Sciatic nerve (tissue), 2 donors: ENCODE measurements around the gene EPN3. TPM values are rescaled to one million over a fixed set of nuclear protein-coding genes. Genes with fewer than 3 reads are reported as not detected.

Experiments used
- ATAC-seq: fragments of 200-7000 bp; cut with Tn5 transposase; one replicate; pipeline ENCODE4 v1.9.1; 2020; ENCODE audit warnings: mild to moderate bottlenecking, moderate library complexity
- DNase-seq: peaks from one replicate; pipeline ENCODE4 v3.0.0-alpha.2; 2020; ENCODE audit warnings: low spot score
- intact Hi-C: fragments of 100-400 bp; cut with DNase I; formaldehyde crosslinking; loops from one replicate; pipeline ENCODE4 v1.14.2; 2022
- total RNA-seq: library from RNA; stranded (reverse); fragmentation: NEBNext Ultra II Directional; extraction: Animal tissue kit (Norgen Biotek cat#: 25700); gene quantifications from one replicate; pipeline ENCODE4 v1.2.1, GENCODE V29; 2021
- donor health status: DM: no; HTN: no; CAD: no.
- donor health status: DM: no; HTN: no; CAD: no.

Gene EPN3
- total RNA-seq, 1 donor from 2014 or later = 0.27 TPM

DNA sequence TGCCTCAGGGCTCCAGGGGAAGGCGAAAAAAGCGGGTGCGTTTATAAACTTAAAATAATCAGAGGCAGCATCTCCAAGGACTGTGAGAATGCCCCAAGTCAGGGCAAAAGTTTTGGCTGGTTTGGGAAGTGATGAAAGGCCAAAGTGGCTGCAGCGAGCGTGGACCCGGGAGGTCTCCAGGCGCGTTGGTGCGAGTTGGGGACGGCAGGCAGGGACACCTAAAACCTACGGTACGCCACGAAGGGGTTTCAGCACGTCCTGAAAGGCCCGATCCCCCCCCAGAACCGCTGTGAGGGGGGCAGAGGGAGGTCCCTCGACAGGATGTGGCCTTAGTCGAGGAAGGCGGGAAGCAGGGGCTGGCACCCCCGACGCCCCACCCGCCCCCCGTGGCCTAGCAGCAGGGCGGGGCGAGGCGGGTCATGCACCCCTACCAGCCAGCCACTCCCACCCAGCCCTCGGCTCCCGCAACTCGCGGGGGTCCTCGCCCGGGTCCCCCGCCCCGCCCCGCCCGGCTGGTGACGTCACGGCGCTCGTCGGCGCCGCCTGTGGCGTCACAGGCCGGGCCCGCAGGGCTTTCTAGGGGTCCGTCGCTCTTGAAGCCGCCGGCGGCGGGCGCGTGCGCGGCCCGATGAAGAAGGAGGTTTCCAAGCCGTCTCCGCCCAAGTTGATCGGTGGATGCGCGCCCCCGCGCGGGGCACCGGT is 24.5 kb upstream of the EPN3 start, which contains the start of gene MYCBPAP:
MYCBPAP (plus strand) TSS at position 569 of the 702 bp plus-strand sequence. CDS start 236 bp downstream, outside the sequence.
- DNase-seq (peak; percentile 92), ATAC-seq (peak; percentile 88)
- intact Hi-C loops = no loop called here

DNA sequence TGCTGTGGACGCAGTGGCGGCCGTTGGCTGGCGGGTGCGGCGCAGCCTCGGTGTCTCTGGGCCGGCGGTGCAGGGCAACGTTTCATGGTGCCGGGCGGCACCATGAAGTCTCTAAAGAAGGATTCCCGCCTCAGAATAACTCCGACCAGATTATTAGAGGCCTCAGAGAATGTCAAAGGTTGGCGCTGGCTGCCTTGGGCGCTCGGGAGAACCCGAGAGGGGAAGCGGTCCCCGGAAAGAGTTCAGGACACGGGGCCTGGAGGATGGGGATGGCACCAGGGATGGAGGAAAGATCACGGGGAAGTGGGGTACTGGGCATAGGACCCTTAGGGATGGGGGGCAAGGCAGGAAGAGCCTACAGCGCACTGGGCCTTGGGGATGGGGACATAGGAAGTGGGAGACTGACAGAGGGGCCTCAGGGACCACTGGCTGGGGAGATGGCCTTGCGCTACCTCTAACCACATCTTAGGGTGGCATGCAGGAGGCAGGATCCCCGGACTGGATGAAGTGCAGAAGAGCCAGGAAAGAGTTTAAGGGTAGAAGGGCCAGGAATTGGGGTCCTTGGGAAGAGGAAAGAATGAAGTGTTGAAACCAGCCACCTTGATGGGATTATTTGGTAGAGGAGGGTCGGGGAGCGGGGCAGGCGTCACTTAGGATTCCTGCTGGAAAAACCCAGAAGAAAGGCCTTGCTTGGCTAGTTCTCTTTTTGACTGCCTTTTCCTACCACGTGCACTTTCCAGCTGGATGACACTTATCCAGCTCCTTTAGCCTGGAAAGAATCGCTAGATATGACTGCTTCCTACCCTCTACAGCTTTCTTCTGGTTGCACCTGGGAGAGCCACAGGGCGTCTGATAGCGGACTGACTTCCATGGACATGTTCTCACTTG is 23.7 kb upstream of the EPN3 start:
- ATAC-seq = peak; percentile 41
- DNase-seq = no peak
- intact Hi-C loops = no loop called here

DNA sequence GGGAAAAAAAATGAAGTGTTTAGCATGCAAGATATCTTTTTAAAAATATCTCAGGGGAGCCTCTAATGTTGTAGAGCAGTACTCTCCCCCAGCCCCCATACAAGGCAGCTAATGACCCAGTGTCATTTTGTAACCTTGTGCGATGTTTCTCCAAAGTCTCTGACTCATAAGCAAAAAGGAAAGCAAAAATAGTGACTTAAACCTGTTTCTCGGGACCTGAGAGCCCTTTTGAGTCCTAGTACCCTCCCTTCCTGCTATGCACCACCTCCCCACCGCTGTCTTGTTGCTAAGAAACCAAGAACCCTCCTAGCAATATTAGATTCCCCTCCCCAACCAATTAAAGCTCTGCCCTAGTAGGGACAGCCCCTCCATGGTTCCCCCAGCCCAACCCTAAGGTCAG is 21.5 kb upstream of the EPN3 start:
- intact Hi-C loops = no loop called here

DNA sequence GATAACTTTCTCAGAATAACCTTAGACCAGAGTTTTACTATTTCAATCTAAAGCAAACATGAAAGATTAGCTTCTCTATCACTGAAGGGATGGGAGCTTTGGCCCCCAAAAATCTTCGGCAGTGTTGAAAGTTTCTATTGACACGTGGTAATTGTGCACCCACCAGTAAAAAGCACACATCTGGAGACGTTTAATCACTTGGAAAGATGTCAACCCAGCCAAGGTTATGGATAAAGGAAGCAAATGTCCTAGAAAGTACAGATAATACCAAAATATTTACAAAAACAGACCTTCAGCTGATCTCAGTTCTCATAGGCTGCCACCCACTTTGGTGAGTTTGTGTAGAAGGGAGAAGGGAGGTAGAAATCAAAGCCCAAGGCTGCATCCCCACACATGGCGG is 19.0 kb upstream of the EPN3 start:
- no peak for ATAC-seq
- intact Hi-C loops = no loop called here
- DNase-seq = no peak

More for the DNA sequence above, 21.5 kb upstream of the EPN3 start:
- DNase-seq = no peak
- peak; percentile 11 for ATAC-seq

DNA sequence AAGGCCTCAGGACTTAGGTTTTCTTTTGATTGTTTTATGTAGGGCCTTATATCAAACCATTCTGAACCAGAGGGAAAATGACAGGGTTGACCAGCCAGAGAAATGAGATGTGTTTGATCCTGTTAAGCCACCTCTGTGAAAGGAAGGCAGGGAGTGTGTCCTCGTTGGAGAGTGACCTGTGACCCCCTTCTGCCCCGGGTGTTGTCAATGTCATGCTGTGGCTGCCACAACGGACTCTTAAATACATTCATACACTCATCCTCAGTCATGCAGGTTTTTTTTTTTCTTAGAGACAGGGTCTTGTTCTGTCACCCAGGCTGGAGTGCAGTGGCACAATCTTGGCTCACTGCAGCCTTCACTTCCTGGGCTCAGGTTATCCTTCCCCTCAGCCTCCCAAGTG is 18.1 kb upstream of the EPN3 start:
- no peak for DNase-seq
- ATAC-seq = no peak
- intact Hi-C loops = no loop called here

DNA sequence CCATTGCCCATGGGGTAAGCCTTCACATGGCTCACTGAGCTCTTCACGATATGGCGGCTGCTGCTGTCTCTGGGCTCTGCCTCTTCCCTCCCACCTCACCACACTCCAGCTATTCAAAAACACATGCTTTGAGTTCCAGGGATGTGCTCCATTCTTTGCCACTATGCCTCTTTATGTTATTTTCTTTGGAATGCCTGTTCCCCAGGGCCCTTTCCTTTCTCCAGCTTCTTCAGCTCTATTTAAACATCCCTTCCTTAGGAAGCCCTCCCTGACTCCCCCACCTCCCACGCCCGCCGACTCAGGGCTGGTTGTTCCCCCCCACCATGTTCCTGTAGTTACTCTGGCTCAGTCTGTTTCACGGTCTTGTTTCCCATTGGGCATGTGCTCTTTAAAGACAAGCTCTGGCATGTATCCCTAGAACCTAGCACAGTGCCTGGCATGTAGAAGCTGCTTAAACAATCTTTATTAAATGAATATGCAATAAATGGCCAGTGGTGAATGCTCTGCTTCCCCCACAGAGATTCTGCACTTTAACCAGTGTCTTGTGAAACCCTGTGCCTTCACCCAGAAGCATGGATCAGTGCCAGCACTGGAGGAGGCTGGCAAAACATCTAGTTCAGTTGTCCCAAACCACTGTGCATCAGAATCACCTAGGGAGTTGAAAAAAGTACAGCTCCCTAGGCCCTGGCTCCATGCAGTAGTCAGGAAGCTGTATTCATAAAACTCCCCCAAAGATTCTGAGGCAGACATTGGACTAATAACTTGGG is 17.4 kb upstream of the EPN3 start:
- ATAC-seq (peak; percentile 26), DNase-seq (no peak)
- intact Hi-C loops = no loop called here

DNA sequence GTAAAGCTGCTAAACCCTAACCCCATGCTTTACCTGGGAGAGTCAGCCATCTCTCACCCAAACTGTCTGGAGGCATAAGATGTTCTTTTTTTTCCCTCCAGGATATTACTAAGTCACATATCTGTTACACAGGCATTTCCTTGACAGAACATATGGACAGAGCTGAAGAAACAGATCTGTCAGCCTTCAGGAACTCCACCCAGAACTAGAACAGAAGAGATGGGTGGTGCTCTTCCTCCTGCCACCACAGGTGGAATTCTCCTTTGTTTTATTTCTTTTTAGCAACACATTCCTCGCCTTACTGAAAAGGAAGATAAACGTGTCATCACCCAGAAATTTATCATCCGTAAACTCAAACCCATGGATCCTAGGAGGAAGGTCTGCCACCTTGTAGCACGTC is 15.5 kb upstream of the EPN3 start:
- ATAC-seq = no peak
- intact Hi-C loops = no loop called here
- DNase-seq = no peak

DNA sequence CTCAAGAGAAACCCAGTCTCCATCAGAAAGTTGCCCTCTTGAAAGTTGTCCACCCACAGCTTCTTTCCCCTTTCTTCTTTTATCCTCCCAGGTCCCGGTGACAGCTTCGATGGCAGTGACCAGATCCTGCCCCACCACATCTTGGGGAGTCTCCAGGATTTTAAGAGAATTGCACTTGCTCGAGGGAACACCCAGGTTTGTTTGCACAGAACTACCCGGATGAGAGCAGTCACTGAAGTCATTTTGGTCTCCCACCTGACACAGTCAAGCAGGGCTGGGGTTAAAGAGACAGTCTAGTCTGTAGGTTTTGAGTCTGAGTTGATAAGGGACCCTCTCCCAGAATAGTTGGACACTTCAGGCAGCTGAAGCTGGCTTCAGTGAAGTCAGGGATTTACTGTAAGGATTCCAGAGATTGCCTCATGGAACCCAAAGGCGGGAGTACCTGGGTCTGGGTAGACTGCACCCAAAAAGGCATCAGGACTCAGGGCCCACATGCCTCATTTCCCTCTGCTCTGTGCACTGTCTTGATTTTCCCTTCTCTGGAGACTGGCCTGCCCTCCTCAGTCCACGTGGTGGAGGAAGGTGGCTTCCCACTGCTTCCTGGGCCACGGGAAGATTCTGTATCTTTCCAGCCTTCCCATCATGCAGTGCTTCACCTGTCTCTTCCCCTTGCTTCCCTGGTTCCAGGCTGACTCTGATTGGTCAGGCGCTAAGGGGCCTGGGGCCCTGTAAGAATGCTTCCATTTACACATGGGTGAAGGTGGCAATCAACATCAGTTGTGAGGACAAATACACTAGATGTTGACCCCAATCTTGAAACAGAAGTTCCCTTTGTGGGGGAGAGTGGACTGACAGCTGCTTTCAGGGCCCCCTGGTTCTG is 14.8 kb upstream of the EPN3 start:
- intact Hi-C loops = no loop called here
- ATAC-seq (no peak), DNase-seq (no peak)

DNA sequence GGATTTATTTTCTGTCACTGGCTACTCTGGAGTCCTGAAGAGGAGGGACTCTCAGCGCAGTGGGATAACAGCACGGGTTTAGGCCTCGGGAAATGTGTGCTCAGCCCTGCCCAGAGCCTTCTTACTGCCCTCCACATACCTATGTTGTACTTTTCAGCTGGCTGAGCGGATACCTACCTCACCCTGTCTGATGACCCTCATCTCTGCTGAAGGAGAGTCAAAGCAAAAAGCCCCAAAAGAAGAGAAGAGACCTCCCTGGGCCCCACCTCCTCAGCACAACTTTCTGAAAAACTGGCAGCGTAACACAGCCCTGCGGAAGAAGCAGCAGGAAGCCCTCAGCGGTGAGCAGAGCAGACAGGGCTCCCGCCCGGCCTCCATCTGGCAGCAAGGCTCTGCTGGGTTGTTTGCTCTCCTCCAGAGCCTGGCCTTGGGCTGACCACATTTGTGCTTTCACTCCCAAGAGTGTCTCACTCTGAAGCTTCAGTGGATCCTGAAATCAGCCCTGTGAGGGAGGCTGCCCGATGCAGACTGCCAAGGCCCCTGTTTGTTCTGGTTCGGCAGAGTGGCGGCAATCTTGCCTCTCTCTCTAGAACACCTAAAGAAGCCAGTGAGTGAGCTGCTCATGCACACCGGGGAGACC is 14.0 kb upstream of the EPN3 start:
- DNase-seq = no peak

DNA sequence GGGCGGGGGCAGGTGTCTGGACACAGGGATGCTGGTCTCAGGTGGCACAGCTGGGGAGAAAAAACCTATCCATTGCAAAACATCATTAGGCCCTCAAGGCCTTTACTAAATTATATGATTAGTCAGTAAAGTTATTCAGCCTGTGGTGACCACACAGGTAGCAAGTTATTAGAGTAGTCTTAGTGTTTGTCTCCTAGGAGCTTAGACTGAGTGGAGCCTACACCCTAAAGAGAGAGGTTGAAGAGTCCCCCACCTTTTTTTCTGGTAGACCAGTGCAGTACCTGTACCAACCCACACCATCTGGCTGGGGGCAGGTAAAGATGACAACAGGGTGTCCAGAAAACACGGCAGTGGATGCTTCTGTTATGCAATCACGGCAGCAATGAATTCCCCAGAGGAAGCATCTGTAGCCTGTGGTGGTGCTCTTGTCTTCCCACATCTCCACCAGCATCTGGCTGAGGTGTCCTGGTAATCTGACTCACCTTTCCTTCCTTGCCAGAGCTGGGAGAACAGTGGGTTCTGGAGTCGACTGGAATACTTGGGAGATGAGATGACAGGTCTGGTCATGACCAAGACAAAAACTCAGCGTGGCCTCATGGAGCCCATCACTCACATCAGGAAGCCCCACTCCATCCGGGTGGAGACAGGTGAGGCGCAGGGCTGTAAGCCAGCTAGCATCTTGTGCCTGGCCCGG is 13.2 kb upstream of the EPN3 start:
- DNase-seq = no peak
- no peak for ATAC-seq
- intact Hi-C loops = no loop called here

More for the DNA sequence above, 14.0 kb upstream of the EPN3 start:
- intact Hi-C loops = no loop called here
- ATAC-seq = peak; percentile 72

DNA sequence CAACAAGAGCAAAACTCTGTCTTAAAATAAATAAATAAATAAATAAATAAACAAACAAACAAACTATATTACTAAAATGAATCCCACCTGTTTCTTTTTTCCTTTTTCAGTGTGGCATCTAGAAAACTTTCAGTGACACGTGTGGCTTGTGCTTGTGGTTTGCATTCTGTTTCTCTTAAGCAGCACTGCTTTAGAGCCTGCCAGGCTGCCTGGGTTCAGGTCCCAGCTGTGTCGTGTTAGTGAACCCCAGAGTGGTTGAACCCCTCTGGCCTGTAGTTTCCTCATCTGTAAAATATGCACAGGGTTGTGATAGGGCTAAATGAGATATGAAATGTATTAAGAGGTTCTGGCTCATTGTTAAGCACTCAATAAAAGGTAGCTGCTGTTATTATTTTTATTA is 12.1 kb upstream of the EPN3 start:
- intact Hi-C loops = no loop called here
- DNase-seq (no peak), ATAC-seq (no peak)

DNA sequence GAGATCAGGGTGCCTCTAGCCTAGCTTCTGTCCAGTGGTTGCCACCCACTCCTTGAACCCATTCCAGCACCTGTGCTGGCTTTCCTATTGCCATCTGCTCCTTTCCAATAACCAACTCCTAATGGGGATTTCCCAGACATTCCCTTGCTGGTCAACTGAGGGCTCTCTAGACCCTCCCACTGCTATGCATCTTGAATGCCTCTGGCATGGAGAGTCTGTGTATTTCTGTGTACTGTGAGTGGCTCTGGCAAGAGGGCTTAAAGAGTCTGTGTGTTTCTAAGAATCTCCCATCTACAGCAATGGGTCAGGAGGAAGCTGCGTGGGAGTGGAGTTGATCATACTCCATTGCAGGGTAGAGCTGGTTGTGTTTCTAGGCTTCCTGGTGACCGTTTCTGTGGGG is 11.0 kb upstream of the EPN3 start:
- intact Hi-C loops = no loop called here
- DNase-seq = no peak
- no peak for ATAC-seq

DNA sequence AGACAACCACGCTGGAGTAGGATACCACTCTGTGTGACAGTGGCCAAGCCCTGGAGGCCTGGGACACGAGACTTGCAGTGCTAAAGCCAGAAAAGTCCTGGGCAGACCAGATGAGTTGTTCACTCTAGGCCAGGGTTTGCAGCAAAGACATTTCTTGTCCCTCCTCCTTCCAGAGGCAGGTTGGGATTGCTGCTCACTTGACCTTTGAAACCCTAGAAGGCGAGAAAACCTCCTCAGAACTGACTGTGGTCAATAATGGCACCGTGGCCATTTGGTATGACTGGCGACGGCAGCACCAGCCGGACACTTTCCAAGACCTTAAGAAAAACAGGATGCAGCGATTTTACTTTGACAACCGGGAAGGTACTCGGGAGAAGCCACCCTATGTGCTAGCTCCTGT is 9.8 kb upstream of the EPN3 start:
- ATAC-seq (no peak), DNase-seq (no peak)
- intact Hi-C loops = no loop called here

DNA sequence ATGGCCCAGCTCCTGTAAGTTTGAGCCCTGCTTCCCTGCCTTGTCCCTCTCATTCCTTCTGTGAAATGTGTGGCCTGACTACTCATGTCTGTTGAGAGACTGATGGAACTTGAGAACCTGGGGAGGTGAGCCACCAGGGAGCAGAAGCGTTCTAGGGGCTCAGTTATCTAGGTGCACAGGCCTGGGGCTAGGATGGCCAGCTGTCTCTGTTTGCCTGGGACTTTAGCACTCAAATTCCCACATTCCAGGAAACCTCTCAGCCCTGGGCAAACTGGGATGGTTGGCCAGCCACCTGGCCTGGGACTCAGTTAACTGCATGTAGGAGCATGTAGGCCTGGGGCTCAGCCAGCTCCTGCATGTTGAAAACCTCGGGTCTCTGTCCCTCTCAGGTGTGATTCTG is 9.3 kb upstream of the EPN3 start:
- no peak for ATAC-seq
- intact Hi-C loops = no loop called here
- DNase-seq = no peak

DNA sequence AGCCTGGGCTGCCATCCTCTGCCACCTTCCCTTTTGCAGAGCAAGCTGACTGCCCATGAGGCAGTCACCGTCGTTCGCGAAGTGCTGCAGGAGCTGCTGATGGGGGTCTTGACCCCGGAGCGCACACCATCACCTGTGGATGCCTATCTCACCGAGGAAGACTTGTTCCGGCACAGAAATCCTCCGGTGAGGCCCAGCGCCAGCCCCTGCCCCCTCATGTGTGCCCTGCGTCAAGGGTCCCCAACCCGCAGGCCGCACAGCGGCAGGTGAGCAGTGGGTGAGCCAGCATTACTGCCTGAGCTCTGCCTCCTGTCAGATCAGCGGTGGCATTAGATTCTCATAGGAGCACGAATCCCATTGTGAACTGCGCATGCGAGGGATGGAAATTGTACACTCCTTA is 7.7 kb upstream of the EPN3 start:
- ATAC-seq (no peak), DNase-seq (no peak)
- intact Hi-C loops = no loop called here

DNA sequence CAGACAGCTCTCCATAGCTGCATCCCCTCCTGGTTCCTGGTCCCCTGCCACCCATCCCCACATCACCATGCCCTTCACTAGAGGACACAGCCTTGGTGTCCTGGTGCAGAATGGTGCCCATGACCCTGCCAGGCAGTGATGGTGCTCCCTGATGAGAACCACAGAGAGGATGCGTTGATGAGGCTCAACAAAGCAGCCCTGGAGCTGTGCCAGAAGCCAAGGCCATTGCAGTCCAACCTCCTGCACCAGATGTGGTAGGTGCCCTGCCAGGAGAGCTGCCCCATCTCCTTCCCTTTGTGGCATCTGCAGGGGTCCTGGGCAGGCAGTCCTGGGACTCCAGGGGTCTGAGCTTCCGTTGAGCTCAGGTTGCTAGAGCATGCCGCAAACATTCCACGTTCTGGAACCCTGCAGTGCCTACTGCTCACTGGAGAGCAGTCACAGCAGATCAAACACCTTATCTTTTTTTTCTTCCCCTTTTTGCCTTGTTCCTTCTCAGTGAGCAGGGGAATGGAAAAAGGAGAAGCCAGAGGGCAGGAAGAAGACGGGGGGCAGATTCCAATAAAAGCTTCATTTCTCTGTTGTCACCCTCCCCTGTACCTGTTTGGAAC is 5.3 kb upstream of the EPN3 start:
- DNase-seq (no peak), ATAC-seq (no peak)
- intact Hi-C loops = no loop called here

DNA sequence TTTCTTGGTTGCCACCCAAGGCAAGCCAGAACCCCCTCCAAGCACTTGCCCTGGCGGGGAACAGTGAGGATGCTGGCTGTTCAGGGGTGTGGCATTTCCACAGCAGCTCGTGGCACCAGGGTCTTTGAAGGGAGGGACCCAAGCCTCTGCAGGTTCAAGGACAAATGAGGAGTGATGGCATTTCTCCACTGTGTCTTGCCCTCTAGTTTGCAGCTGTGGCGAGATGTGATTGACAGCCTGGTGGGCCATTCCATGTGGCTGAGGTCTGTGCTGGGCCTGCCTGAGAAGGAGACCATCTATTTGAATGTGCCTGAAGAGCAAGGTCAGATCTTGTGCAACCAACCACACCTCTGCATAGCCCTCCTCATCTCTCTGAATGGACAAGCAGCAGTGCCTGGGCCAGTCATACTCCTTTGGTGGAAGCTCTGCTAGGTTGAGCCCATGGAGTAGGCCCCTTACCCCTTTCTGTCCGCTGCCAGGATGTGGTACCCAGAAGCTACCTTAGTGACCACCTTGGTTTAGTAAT is 4.5 kb upstream of the EPN3 start:
- no peak for ATAC-seq
- DNase-seq = no peak
- intact Hi-C loops = no loop called here
